Measurements from ENCODE around the gene MLF2.

MLF2 gene

GRCh38 chr12:6750506-6750905 is 2.4 kb downstream of the MLF2 start:
- no peak for ATAC-seq
- no peak for TF ChIP-seq CSRNP3 (CRISPR knock-in tag; IDR thresholded peaks at IDR 0.05)
- TF ChIP-seq, protein P1, sequence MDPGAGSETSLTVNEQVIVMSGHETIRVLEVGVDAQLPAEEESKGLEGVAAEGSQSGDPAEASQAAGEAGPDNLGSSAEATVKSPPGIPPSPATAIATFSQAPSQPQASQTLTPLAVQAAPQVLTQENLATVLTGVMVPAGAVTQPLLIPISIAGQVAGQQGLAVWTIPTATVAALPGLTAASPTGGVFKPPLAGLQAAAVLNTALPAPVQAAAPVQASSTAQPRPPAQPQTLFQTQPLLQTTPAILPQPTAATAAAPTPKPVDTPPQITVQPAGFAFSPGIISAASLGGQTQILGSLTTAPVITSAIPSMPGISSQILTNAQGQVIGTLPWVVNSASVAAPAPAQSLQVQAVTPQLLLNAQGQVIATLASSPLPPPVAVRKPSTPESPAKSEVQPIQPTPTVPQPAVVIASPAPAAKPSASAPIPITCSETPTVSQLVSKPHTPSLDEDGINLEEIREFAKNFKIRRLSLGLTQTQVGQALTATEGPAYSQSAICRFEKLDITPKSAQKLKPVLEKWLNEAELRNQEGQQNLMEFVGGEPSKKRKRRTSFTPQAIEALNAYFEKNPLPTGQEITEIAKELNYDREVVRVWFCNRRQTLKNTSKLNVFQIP (CRISPR knock-in tag; IDR thresholded peaks at IDR 0.05; ENCODE audit: borderline replicate concordance, low read depth), result no peak
- no peak for TF ChIP-seq ISL1 (CRISPR knock-in tag; IDR thresholded peaks at IDR 0.05)
- TF ChIP-seq RARB (CRISPR knock-in tag; IDR thresholded peaks at IDR 0.05), result no peak
- no peak for TF ChIP-seq TCF4 (CRISPR knock-in tag; IDR thresholded peaks at IDR 0.05; ENCODE audit: borderline replicate concordance)
- no peak for TF ChIP-seq ZFP3 (CRISPR knock-in tag; IDR thresholded peaks at IDR 0.05)
- TF ChIP-seq BACH2 (CRISPR knock-in tag; IDR thresholded peaks at IDR 0.05; ENCODE audit: borderline replicate concordance), result no peak
- no peak for TF ChIP-seq ZFP30 (CRISPR knock-in tag; IDR thresholded peaks at IDR 0.05)
- TF ChIP-seq GLIS3 (CRISPR knock-in tag; IDR thresholded peaks at IDR 0.05), result no peak
- no peak for TF ChIP-seq ZNF8 (CRISPR knock-in tag; IDR thresholded peaks at IDR 0.05)
- no peak for TF ChIP-seq TOX (CRISPR knock-in tag; IDR thresholded peaks at IDR 0.05; ENCODE audit: borderline replicate concordance)
- TF ChIP-seq CSDC2 (CRISPR knock-in tag; IDR thresholded peaks at IDR 0.05), result no peak

DNA sequence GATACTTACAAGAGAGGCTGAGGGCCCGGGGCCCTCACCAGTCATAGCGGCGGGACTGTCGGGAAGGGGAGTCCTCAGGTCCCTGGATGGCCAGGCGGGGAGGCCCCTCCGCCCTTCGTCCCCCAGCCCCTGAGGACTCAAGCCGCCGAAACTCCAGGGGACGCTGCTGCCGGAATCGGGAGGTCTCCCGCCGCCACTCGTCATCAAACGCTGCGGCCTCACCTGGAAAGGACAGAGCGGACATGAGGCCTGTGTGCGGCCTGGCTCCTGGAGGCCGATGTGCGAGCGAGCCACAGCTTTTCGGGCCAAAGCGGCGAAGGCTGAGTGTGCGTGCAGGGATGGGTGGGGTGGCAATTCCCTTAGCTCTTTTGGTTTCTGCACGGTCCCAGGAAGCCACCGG is 4.2 kb downstream of the MLF2 start:
- no peak for TF ChIP-seq ZFP3 (CRISPR knock-in tag; IDR thresholded peaks at IDR 0.05)
- TF ChIP-seq ZNF565 (CRISPR knock-in tag; conservative IDR thresholded peaks at IDR 0.05; ENCODE audit: low read depth), result no peak
- no peak for TF ChIP-seq ARNTL (CRISPR knock-in tag; IDR thresholded peaks at IDR 0.05; ENCODE audit: borderline replicate concordance, low read depth)
- TF ChIP-seq CSDC2 (CRISPR knock-in tag; IDR thresholded peaks at IDR 0.05), result no peak
- no peak for TF ChIP-seq CSRNP3 (CRISPR knock-in tag; IDR thresholded peaks at IDR 0.05)
- no peak for TF ChIP-seq TOX (CRISPR knock-in tag; IDR thresholded peaks at IDR 0.05; ENCODE audit: borderline replicate concordance)
- TF ChIP-seq PPARA (CRISPR knock-in tag; IDR thresholded peaks at IDR 0.05; ENCODE audit: borderline replicate concordance), result no peak
- no peak for TF ChIP-seq ZFP30 (CRISPR knock-in tag; IDR thresholded peaks at IDR 0.05)
- TF ChIP-seq CREB5 (CRISPR knock-in tag; IDR thresholded peaks at IDR 0.05; ENCODE audit: low read depth), result no peak
- TF ChIP-seq PATZ1 (CRISPR knock-in tag; IDR thresholded peaks at IDR 0.05; ENCODE audit: borderline replicate concordance), result no peak
- TF ChIP-seq, protein P1 (CRISPR knock-in tag; IDR thresholded peaks at IDR 0.05; ENCODE audit: borderline replicate concordance, low read depth), result no peak
- no peak for TF ChIP-seq ESRRG (CRISPR knock-in tag; IDR thresholded peaks at IDR 0.05)
- no peak for TF ChIP-seq ZNF8 (CRISPR knock-in tag; IDR thresholded peaks at IDR 0.05)
- TF ChIP-seq GLIS3 (CRISPR knock-in tag; IDR thresholded peaks at IDR 0.05), result no peak
- TF ChIP-seq, protein P2, sequence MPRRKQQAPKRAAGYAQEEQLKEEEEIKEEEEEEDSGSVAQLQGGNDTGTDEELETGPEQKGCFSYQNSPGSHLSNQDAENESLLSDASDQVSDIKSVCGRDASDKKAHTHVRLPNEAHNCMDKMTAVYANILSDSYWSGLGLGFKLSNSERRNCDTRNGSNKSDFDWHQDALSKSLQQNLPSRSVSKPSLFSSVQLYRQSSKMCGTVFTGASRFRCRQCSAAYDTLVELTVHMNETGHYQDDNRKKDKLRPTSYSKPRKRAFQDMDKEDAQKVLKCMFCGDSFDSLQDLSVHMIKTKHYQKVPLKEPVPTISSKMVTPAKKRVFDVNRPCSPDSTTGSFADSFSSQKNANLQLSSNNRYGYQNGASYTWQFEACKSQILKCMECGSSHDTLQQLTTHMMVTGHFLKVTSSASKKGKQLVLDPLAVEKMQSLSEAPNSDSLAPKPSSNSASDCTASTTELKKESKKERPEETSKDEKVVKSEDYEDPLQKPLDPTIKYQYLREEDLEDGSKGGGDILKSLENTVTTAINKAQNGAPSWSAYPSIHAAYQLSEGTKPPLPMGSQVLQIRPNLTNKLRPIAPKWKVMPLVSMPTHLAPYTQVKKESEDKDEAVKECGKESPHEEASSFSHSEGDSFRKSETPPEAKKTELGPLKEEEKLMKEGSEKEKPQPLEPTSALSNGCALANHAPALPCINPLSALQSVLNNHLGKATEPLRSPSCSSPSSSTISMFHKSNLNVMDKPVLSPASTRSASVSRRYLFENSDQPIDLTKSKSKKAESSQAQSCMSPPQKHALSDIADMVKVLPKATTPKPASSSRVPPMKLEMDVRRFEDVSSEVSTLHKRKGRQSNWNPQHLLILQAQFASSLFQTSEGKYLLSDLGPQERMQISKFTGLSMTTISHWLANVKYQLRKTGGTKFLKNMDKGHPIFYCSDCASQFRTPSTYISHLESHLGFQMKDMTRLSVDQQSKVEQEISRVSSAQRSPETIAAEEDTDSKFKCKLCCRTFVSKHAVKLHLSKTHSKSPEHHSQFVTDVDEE (CRISPR knock-in tag; IDR thresholded peaks at IDR 0.05), result no peak
- TF ChIP-seq ZNF70 (CRISPR knock-in tag; IDR thresholded peaks at IDR 0.05), result no peak
- TF ChIP-seq TCF4 (CRISPR knock-in tag; IDR thresholded peaks at IDR 0.05; ENCODE audit: borderline replicate concordance), result no peak
- TF ChIP-seq RARB (CRISPR knock-in tag; IDR thresholded peaks at IDR 0.05), result no peak
- no peak for TF ChIP-seq ZC3H10 (CRISPR knock-in tag; IDR thresholded peaks at IDR 0.05)

More for the DNA sequence above, 4.2 kb downstream of the MLF2 start:
- no peak for ATAC-seq
